NCI-H2107 (cell line): ENCODE results near the gene NPC1.
"Not testable (repeated sequence)": the region's sequence is repeated elsewhere in the genome, so short reads cannot be mapped to it uniquely, and the experiment has no call there.

ENCODE experiments used
- DNase-seq: peaks from one replicate; lab custom pipeline; 2025; lab: John Stamatoyannopoulos, UW

Gene NPC1

GRCh38 chr18:23586249-23587196 is at the start of gene NPC1:
NPC1 (minus strand) TSS chr18:23586506; CDS start chr18:23586343, 163 bp downstream.
- no peak for DNase-seq

GRCh38 chr18:23636071-23636399 is 49.7 kb upstream of the NPC1 start:
- no peak for DNase-seq

GRCh38 chr18:23635283-23636070 is 49.2 kb upstream of the NPC1 start:
- DNase-seq, result no peak

GRCh38 chr18:23634692-23635091 is 48.4 kb upstream of the NPC1 start:
- no peak for DNase-seq

GRCh38 chr18:23632615-23633014 is 46.3 kb upstream of the NPC1 start:
- no peak for DNase-seq

GRCh38 chr18:23631746-23632145 is 45.4 kb upstream of the NPC1 start:
- DNase-seq, result no peak

GRCh38 chr18:23631312-23631711 is 45.0 kb upstream of the NPC1 start:
- no peak for DNase-seq

- no peak for DNase-seq
These were observed 43.2 kb upstream of the NPC1 start for GRCh38 chr18:23629444-23629946.

- no peak for DNase-seq
These were observed 41.7 kb upstream of the NPC1 start for GRCh38 chr18:23627970-23628369.

GRCh38 chr18:23627321-23627720 is 41.0 kb upstream of the NPC1 start:
- no peak for DNase-seq

- no peak for DNase-seq
These were observed 40.4 kb upstream of the NPC1 start for GRCh38 chr18:23626451-23627279.

GRCh38 chr18:23623040-23623439 is 36.7 kb upstream of the NPC1 start:
- DNase-seq, result no peak

GRCh38 chr18:23619388-23619881 is 33.1 kb upstream of the NPC1 start:
- DNase-seq, result no peak

- DNase-seq, result no peak
These were observed 32.6 kb upstream of the NPC1 start for GRCh38 chr18:23618862-23619387.

GRCh38 chr18:23617412-23618014 is 31.2 kb upstream of the NPC1 start:
- DNase-seq, result no peak

GRCh38 chr18:23616258-23616657 is 30.0 kb upstream of the NPC1 start:
- DNase-seq, result no peak

GRCh38 chr18:23614891-23615290 is 28.6 kb upstream of the NPC1 start:
- no peak for DNase-seq

GRCh38 chr18:23614413-23614812 is 28.1 kb upstream of the NPC1 start:
- no peak for DNase-seq

- not testable (repeated sequence) for DNase-seq
These were observed 26.8 kb upstream of the NPC1 start for GRCh38 chr18:23613091-23613475.

GRCh38 chr18:23612434-23613090 is 26.3 kb upstream of the NPC1 start:
- no peak for DNase-seq
